ENCODE data around the gene NUDT21. TPM values are rescaled to one million over a fixed set of nuclear protein-coding genes. Genes with fewer than 3 reads are reported as not detected.

The NUDT21 gene
- total and polyA plus RNA-seq, 2 of the 4 experiments (the other 2 are of a cell fraction), result 52.4 to 166 TPM

- Histone ChIP-seq H3K9me1 (ENCODE audit: insufficient read depth, low read length) (peaks cover 15% of the 10 kb centered on the region), H2BK15ac (ENCODE audit: low read depth, low read length) (no peak overlapping the region), H3K9ac (ENCODE audit: low read depth, low read length) (peak overlapping the region; percentile 94), H2BK5ac (ENCODE audit: low read depth, low read length, poor library complexity, severe bottlenecking) (peak overlapping the region; percentile 59), H3K9me3 (ENCODE audit: control insufficient read depth, insufficient read depth, low read length) (no peaks in the 10 kb centered on the region), H3K36me3 (ENCODE audit: control insufficient read depth, insufficient read depth, low read length) (peaks cover 4% of the 10 kb centered on the region; the same call in 1 of the 2 replicates), H3K4ac (ENCODE audit: low read depth, low read length) (peak overlapping the region; percentile 11; the same call in 1 of the 2 replicates), H4K5ac (ENCODE audit: low read depth, low read length) (no peak overlapping the region), H3K4me3 (ENCODE audit: insufficient read depth, low read depth, low read length) (peak overlapping the region; percentile 93), H3K23ac (ENCODE audit: low read depth, low read length) (no peak overlapping the region; the same call in 1 of the 2 replicates), H3K18ac (ENCODE audit: low read depth, low read length) (no peak overlapping the region), H4K20me1 (ENCODE audit: insufficient read depth, low read length) (peaks cover 39% of the 10 kb centered on the region), H2AFZ (replicated peaks; ENCODE audit: low read length, poor library complexity) (peak overlapping the region; percentile 80), H3K56ac (ENCODE audit: extremely low read depth, insufficient read depth, low read length) (no peak overlapping the region), H3K14ac (replicated peaks; ENCODE audit: low read depth, low read length) (no peak overlapping the region; the same call in 1 of the 2 replicates), H3K4me2 (ENCODE audit: low read depth, low read length) (peak overlapping the region; percentile 54), H2AK5ac (ENCODE audit: low read depth, low read length) (no peak overlapping the region), H2BK120ac (ENCODE audit: low read depth, low read length) (no peak overlapping the region), H3K27me3 (ENCODE audit: control insufficient read depth, insufficient read depth, low read length) (no peaks in the 10 kb centered on the region), H3K79me1 (ENCODE audit: low read depth in 1 of 2, low read length in 2 of 2) (peaks cover 2 to 48% of the 10 kb centered on the region in 2 experiments; a peak in 2 of 4 replicates), H2AK9ac (replicated peaks; ENCODE audit: low read depth, low read length, poor library complexity) (peak overlapping the region; percentile 92), H4K91ac (ENCODE audit: insufficient read depth, low read depth, low read length) (no peak overlapping the region; the same call in 1 of the 2 replicates), H2BK20ac (ENCODE audit: low read depth, low read length) (no peak overlapping the region), H3K4me1 (ENCODE audit: control insufficient read depth, insufficient read depth, low read length) (peaks cover 11% of the 10 kb centered on the region), H4K8ac (ENCODE audit: low read depth in 2 of 2, low read length in 2 of 2) (0 out of 4 replicates have a peak overlapping the region, but pooled peaks of 1 of the 2 experiments have one; percentile 13), H3K27ac (ENCODE audit: insufficient read depth, low read length) (peak overlapping the region; percentile 84)
- no peak for DNase-seq
- in situ Hi-C loops (cut with MboI; ENCODE audit: low sequenced_read_pairs), result no loop called here
- intact Hi-C loops (cut with micrococcal nuclease), result loop anchor here (1.0 to 2.0 kb wide), 2 partner anchors 68 to 93 kb away; no protein-coding TSS in a partner anchor
- WGBS, 2 experiments (ENCODE audit: extremely low coverage in 2 of 2, insufficient read length in 1 of 2), result 0% methylated on average over 32 of the region's 79 CpGs; no CpG with 5 or more reads in 1 of the 2 experiments
- no peak for TF ChIP-seq CTCF (conservative IDR thresholded peaks at IDR 0.05; ENCODE audit: low read depth, low read length)
- TF ChIP-seq RAD21 (IDR thresholded peaks at IDR 0.05; ENCODE audit: low read length), result no peak
- no peak for TF ChIP-seq CHD1 (IDR thresholded peaks at IDR 0.05; ENCODE audit: low read depth, low read length)
- POLR2A ChIA-PET (ENCODE audit: unreplicated experiment), result no interaction called here
- CTCF ChIA-PET, result no interaction called here
- no TSS peak for BruUV-seq (replicated peaks)
- dilution Hi-C loops (cut with HindIII; ENCODE audit: low sequenced_read_pairs, unreplicated experiment), result no loop called here
- ATAC-seq (ENCODE audit: low read depth), result peak; percentile 62
Measured at GRCh38 chr16:56424791-56425438, 26.2 kb downstream of the NUDT21 start.

Data from IMR-90 (cell line).